WTC11 (cell line): ENCODE results near the gene TAC4. TPM values are rescaled to one million over a fixed set of nuclear protein-coding genes. Genes with fewer than 3 reads are reported as not detected.

ENCODE experiments used
- ATAC-seq: fragments of 200-7000 bp; cut with Tn5 transposase; 2 replicates; pipeline ENCODE4 v1.10.0; 2021; ENCODE audit warnings: mild to moderate bottlenecking, moderate library complexity
- Bru-seq: library from RNA; stranded (reverse); fragments of 400-500 nt; gene quantifications from one replicate; lab custom pipeline; 2021; lab: Mats Ljungman, UMichigan
- CTCF ChIA-PET: fragments of 300-600 bp; sonication (Branson Sonifier 250); formaldehyde crosslinking; loops from one replicate; lab custom pipeline; 2021; ENCODE audit warnings: antibody characterized with exemption; lab: Charles Lee
- POLR2A ChIA-PET: fragments of 350-600 bp; sonication (Branson Sonifier 250); formaldehyde crosslinking; loops from one replicate; lab custom pipeline; 2021; ENCODE audit warnings: antibody characterized with exemption; lab: Charles Lee
- DNase-seq: peaks from one replicate; pipeline ENCODE4 v3.0.0; 2021; ENCODE audit warnings: low spot score
- H3K27ac Mint-ChIP-seq: 2 replicates; pipeline ENCODE4 v1.8.0; 2021; ENCODE audit warnings: mixed read lengths
- H3K27me3 Mint-ChIP-seq: 2 replicates; pipeline ENCODE4 v1.8.0; 2021; ENCODE audit warnings: low read depth, mild to moderate bottlenecking, moderate library complexity, mixed read lengths
- H3K36me3 Mint-ChIP-seq: 2 replicates; pipeline ENCODE4 v1.8.0; 2021; ENCODE audit warnings: mixed read lengths
- H3K4me1 Mint-ChIP-seq: 2 replicates; pipeline ENCODE4 v1.8.0; 2022; ENCODE audit warnings: mixed read lengths
- H3K4me3 Mint-ChIP-seq: 2 replicates; pipeline ENCODE4 v1.8.0; 2021; ENCODE audit warnings: mild to moderate bottlenecking, moderate library complexity, mixed read lengths
- H3K9me3 Mint-ChIP-seq: 2 replicates; pipeline ENCODE4 v1.8.0; 2021; ENCODE audit warnings: mixed read lengths
- ATF3 ChIP-seq: sonication (generic); formaldehyde crosslinking; conservative IDR thresholded peaks from 2 replicates; pipeline ENCODE4 v1.8.1; 2022; ENCODE audit warnings: mild to moderate bottlenecking, missing genetic modification reagents
- ATF6 ChIP-seq: sonication (generic); formaldehyde crosslinking; IDR thresholded peaks from 2 replicates; pipeline ENCODE4 v1.8.1; 2023; ENCODE audit warnings: mild to moderate bottlenecking, missing genetic modification reagents
- E2F1 ChIP-seq: sonication (generic); formaldehyde crosslinking; IDR thresholded peaks from 2 replicates; pipeline ENCODE4 v1.8.0; 2022; ENCODE audit warnings: mild to moderate bottlenecking, missing genetic modification reagents
- ERG ChIP-seq: fragments of 250-450 bp; sonication (Bioruptor Pico); IDR thresholded peaks from 2 replicates; pipeline ENCODE4 v1.8.0; 2021; ENCODE audit warnings: mild to moderate bottlenecking
- HMGXB4 ChIP-seq: sonication (generic); formaldehyde crosslinking; IDR thresholded peaks from 2 replicates; pipeline ENCODE4 v1.8.1; 2023; ENCODE audit warnings: mild to moderate bottlenecking, moderate library complexity, missing genetic modification reagents
- IRF2 ChIP-seq: sonication (generic); formaldehyde crosslinking; IDR thresholded peaks from 2 replicates; pipeline ENCODE4 v1.8.0; 2022; ENCODE audit warnings: low read depth, missing genetic modification reagents, borderline replicate concordance
- MAX ChIP-seq: sonication (generic); formaldehyde crosslinking; IDR thresholded peaks from 2 replicates; pipeline ENCODE4 v1.8.0; 2022; ENCODE audit warnings: mild to moderate bottlenecking, missing genetic modification reagents
- MXD4 ChIP-seq: fragments of 250-450 bp; sonication (Bioruptor Pico); IDR thresholded peaks from 2 replicates; pipeline ENCODE4 v1.8.0; 2021; ENCODE audit warnings: mild to moderate bottlenecking, moderate library complexity, borderline replicate concordance
- NFYB ChIP-seq: sonication (generic); formaldehyde crosslinking; conservative IDR thresholded peaks from 2 replicates; pipeline ENCODE4 v1.8.0; 2022; ENCODE audit warnings: low read depth, missing genetic modification reagents
- OVOL2 ChIP-seq: fragments of 250-450 bp; sonication (Bioruptor Pico); IDR thresholded peaks from 2 replicates; pipeline ENCODE4 v1.9.0; 2021; ENCODE audit warnings: mild to moderate bottlenecking, borderline replicate concordance
- ZMAT4 ChIP-seq: fragments of 250-450 bp; sonication (Bioruptor Pico); IDR thresholded peaks from 2 replicates; pipeline ENCODE4 v1.9.0; 2021; ENCODE audit warnings: mild to moderate bottlenecking
- ZNF121 ChIP-seq: sonication (generic); formaldehyde crosslinking; IDR thresholded peaks from 2 replicates; pipeline ENCODE4 v1.8.0; 2023; ENCODE audit warnings: missing genetic modification reagents
- ZNF219 ChIP-seq: sonication (generic); formaldehyde crosslinking; IDR thresholded peaks from 2 replicates; pipeline ENCODE4 v1.8.0; 2023; ENCODE audit warnings: missing genetic modification reagents, mild to moderate bottlenecking, borderline replicate concordance
- ZNF317 ChIP-seq: sonication (generic); formaldehyde crosslinking; IDR thresholded peaks from 2 replicates; pipeline ENCODE4 v1.8.1; 2023; ENCODE audit warnings: low read depth, mild to moderate bottlenecking, moderate library complexity, missing genetic modification reagents, borderline replicate concordance
- ZNF425 ChIP-seq: fragments of 250-450 bp; sonication (Bioruptor Pico); conservative IDR thresholded peaks from 2 replicates; pipeline ENCODE4 v1.9.0; 2021; ENCODE audit warnings: mild to moderate bottlenecking
- ZNF671 ChIP-seq: fragments of 250-450 bp; sonication (Bioruptor Pico); IDR thresholded peaks from 2 replicates; pipeline ENCODE4 v1.8.0; 2021; ENCODE audit warnings: mild to moderate bottlenecking
- long read RNA-seq, 3 experiments: library from RNA in 1 of 3; library from capped mRNA in 1 of 3; library from polyadenylated mRNA in 1 of 3; unstranded in 2 of 3; stranded (forward) in 1 of 3; transcript quantifications; one replicate each; pipeline ENCODE4 v2.0.0, GENCODE V29; 2021
- total RNA-seq: library from RNA; stranded (reverse); gene quantifications from 3 replicates; pipeline ENCODE4 v1.2.3, GENCODE V29; 2021

TAC4 gene
- total RNA-seq (not detected in 3 replicates), Bru-seq, nascent RNA (percentile 2 among the genes with signal in this experiment)
- long read RNA-seq, experiment 1, partial matches to known transcripts: 0 of 2 reads
- long read RNA-seq, experiment 1, other reads (novel, unspliced or antisense): 2 of 2 reads
- long read RNA-seq, experiment 2: 0 reads
- long read RNA-seq, experiment 3: 0 reads

- Mint-ChIP-seq H3K4me1 (peaks cover 23% of the 10 kb centered on the region), H3K27ac (peak within 1 kb of the TSS; percentile 10; the same call in 1 of the 2 replicates), H3K4me3 (no peak within 1 kb of the TSS), H3K36me3 (peaks cover 13% of the 10 kb centered on the region), H3K27me3 (peaks cover 33% of the 10 kb centered on the region), H3K9me3 (no peaks in the 10 kb centered on the region)
- ATAC-seq (peak; percentile 43), DNase-seq (no peak)
- ChIA-PET CTCF (no interaction called here), POLR2A (no interaction called here)
- TF ChIP-seq ZNF425 (CRISPR knock-in tag) (no peak), ZNF671 (no peak), MAX (0 out of 2 replicates have a peak, but pooled peaks have one; percentile 13)
These were observed at the start of gene TAC4 for GRCh38 chr17:49848019-49848473. TAC4 (minus strand) TSS chr17:49848069; CDS start chr17:49848017, 52 bp downstream.

- ChIA-PET POLR2A (no interaction called here), CTCF (interaction anchor here (1.6 to 6.1 kb wide), 3 partner anchors 16 to 99 kb away, joined by 5 to 145 read pairs (median 13); partner anchors contain the start of gene DLX3)
- H3K4me3 Mint-ChIP-seq: no peak overlapping the region
- H3K9me3 Mint-ChIP-seq: no peaks in the 10 kb centered on the region
- H3K36me3 Mint-ChIP-seq: no peaks in the 10 kb centered on the region
- ATAC-seq (no peak), DNase-seq (no peak)
- peaks cover 50% of the 10 kb centered on the region for H3K27me3 Mint-ChIP-seq
- no peak overlapping the region for H3K27ac Mint-ChIP-seq
- TF ChIP-seq ZNF317 (CRISPR knock-in tag) (no peak), ATF3 (CRISPR knock-in tag) (no peak), OVOL2 (no peak), MAX (no peak), ERG (CRISPR knock-in tag) (no peak), E2F1 (CRISPR knock-in tag) (no peak), IRF2 (CRISPR knock-in tag) (no peak), ZMAT4 (CRISPR knock-in tag) (no peak)
- peaks cover 15% of the 10 kb centered on the region for H3K4me1 Mint-ChIP-seq
These were observed 49.0 kb upstream of the TAC4 start for GRCh38 chr17:49896860-49897259.

- Mint-ChIP-seq H3K4me1 (peaks cover 12% of the 10 kb centered on the region), H3K36me3 (no peaks in the 10 kb centered on the region), H3K4me3 (no peak overlapping the region), H3K9me3 (no peaks in the 10 kb centered on the region), H3K27ac (no peak overlapping the region), H3K27me3 (peaks cover 51% of the 10 kb centered on the region)
- POLR2A ChIA-PET: no interaction called here
- ATAC-seq (no peak), DNase-seq (no peak)
- CTCF ChIA-PET: interaction anchor here (1.2 to 3.7 kb wide), 4 partner anchors 16 to 100 kb away, joined by 4 to 13 read pairs (median 4); partner anchors contain the start of gene DLX3
- no peak for TF ChIP-seq HMGXB4 (CRISPR knock-in tag)
- TF ChIP-seq MXD4: no peak
- TF ChIP-seq ATF6 (CRISPR knock-in tag): no peak
- no peak for TF ChIP-seq ZNF121
- TF ChIP-seq ZNF425 (CRISPR knock-in tag): no peak
- no peak for TF ChIP-seq NFYB (CRISPR knock-in tag)
- no peak for TF ChIP-seq ZNF219 (CRISPR knock-in tag)
These were observed 48.4 kb upstream of the TAC4 start for GRCh38 chr17:49896222-49896621.
